K562 (cell line): ENCODE data around the gene SULT1C3. TPM values are rescaled to one million over a fixed set of nuclear protein-coding genes. Genes with fewer than 3 reads are reported as not detected.

Experiments used
- ATAC-seq: fragments of 200-7000 bp; cut with Tn5 transposase; 3 replicates; pipeline ENCODE4 v1.9.1; 2020; ENCODE audit warnings: moderate library complexity
- BruUV-seq: library from RNA; stranded (reverse); fragments of 400-500 nt; replicated peaks from 2 replicates; lab custom pipeline; 2021; lab: Mats Ljungman, UMichigan
- CTCF ChIA-PET: fragments of 300-600 bp; formaldehyde crosslinking; extraction: SDS; loops from one replicate; lab custom pipeline; 2021; ENCODE audit warnings: low intra/inter-chr PET ratio; lab: Yijun Ruan, JAX
- POLR2A ChIA-PET: fragments of 300-600, 350-650 bp; sonication (Branson Sonifier 250); formaldehyde crosslinking; extraction: SDS; loops from one replicate; lab custom pipeline; 2021; ENCODE audit warnings: antibody characterized with exemption, inconsistent platforms; lab: Yijun Ruan, JAX
- DNase-seq, 4 experiments: peaks; one replicate each; pipeline versions ENCODE4 v3.0.0 to v3.0.0-alpha.2; 2011 to 2018; ENCODE audit warnings: low spot score in 3 of 4, mixed read lengths in 3 of 4; ENCODE audit errors: extremely low read depth in 1 of 4
- FAIRE-seq: peaks from 2 replicates; lab custom pipeline; 2011; peaks lifted over from hg19 to GRCh38; lab: Jason Lieb, UNC
- H2AFZ ChIP-seq: 2 replicates; pipeline ENCODE4 v1.6.0; 2011; ENCODE audit warnings: low read depth, low read length, control low read depth, inconsistent platforms
- H3K27ac ChIP-seq: fragments of 200-600 bp; 3 replicates; pipeline ENCODE4 v1.8.0; 2011; ENCODE audit warnings: low read depth, mild to moderate bottlenecking, control low read depth, inconsistent platforms, low read length, moderate library complexity, mixed read lengths; ENCODE audit errors: extremely low read depth
- H3K27me3 ChIP-seq, 2 experiments: fragments of 300-600 bp in 1 of 2; 2 replicates in 1 of 2; 3 replicates in 1 of 2; pipeline versions ENCODE4 v1.6.0 to v1.8.0; 2011; ENCODE audit warnings: inconsistent platforms in 2 of 2, low read length in 2 of 2, mild to moderate bottlenecking in 1 of 2, mixed read lengths in 1 of 2, moderate library complexity in 1 of 2; ENCODE audit not compliant: control insufficient read depth in 2 of 2, insufficient read depth in 2 of 2
- H3K36me3 ChIP-seq: fragments of 300-600 bp; 3 replicates; pipeline ENCODE4 v1.8.0; 2011; ENCODE audit warnings: mild to moderate bottlenecking, low read length, inconsistent platforms; ENCODE audit not compliant: control insufficient read depth, insufficient read depth
- H3K4me1 ChIP-seq, 2 experiments: fragments of 200-600 bp in 1 of 2; replicated peaks in 1 of 2; 2 replicates in 1 of 2; 3 replicates in 1 of 2; pipeline versions ENCODE4 v1.5.1 to v1.8.0; 2011; ENCODE audit warnings: inconsistent platforms in 2 of 2, low read length in 2 of 2, mild to moderate bottlenecking in 1 of 2, mixed read lengths in 1 of 2, moderate library complexity in 1 of 2; ENCODE audit not compliant: control insufficient read depth in 2 of 2, insufficient read depth in 2 of 2
- H3K4me2 ChIP-seq: 2 replicates; pipeline ENCODE4 v1.6.1; 2011; ENCODE audit warnings: low read length, control low read depth, inconsistent platforms, mixed read lengths; ENCODE audit not compliant: insufficient read depth
- H3K4me3 ChIP-seq: fragments of 200-600 bp; sonication (generic), shearing (Covaris generic); 2 replicates; pipeline ENCODE4 v1.5.1; 2016; ENCODE audit warnings: control low read depth, inconsistent platforms
- H3K79me2 ChIP-seq: fragments of 200-600 bp; 3 replicates; pipeline ENCODE4 v1.8.0; 2011; ENCODE audit warnings: low read length, inconsistent platforms; ENCODE audit not compliant: control insufficient read depth, insufficient read depth
- H3K9ac ChIP-seq, 2 experiments: 2 replicates each; pipeline versions ENCODE4 v1.6.0 to v1.6.1; 2011; ENCODE audit warnings: low read depth in 2 of 2, low read length in 2 of 2, control low read depth in 1 of 2, inconsistent platforms in 1 of 2, mild to moderate bottlenecking in 1 of 2, mixed read lengths in 1 of 2; ENCODE audit not compliant: insufficient read depth in 1 of 2
- H3K9me1 ChIP-seq: one replicate; pipeline ENCODE4 v1.6.0; 2011; ENCODE audit warnings: inconsistent platforms, mild to moderate bottlenecking, low read length, moderate library complexity; ENCODE audit not compliant: control insufficient read depth, insufficient read depth
- H3K9me3 ChIP-seq: replicated peaks from 2 replicates; pipeline ENCODE4 v1.5.1; 2011; ENCODE audit warnings: low read depth, low read length, inconsistent platforms; ENCODE audit not compliant: control insufficient read depth, insufficient read depth
- H4K20me1 ChIP-seq: replicated peaks from 2 replicates; pipeline ENCODE4 v1.6.1; 2011; ENCODE audit warnings: low read length, inconsistent platforms, mixed read lengths; ENCODE audit not compliant: control insufficient read depth, insufficient read depth
- CBFA2T2 ChIP-seq: fragments of 450-650 bp; conservative IDR thresholded peaks from 2 replicates; pipeline ENCODE4 v1.6.1; 2017; ENCODE audit warnings: mild to moderate bottlenecking
- CBFA2T3 ChIP-seq: fragments of 450-650 bp; IDR thresholded peaks from 2 replicates; pipeline ENCODE4 v1.6.1; 2017
- HMG20B ChIP-seq: fragments of 250-450 bp; sonication (Bioruptor Pico); IDR thresholded peaks from 2 replicates; pipeline ENCODE4 v1.5.0; 2021; ENCODE audit warnings: mild to moderate bottlenecking
- HSF4 ChIP-seq: fragments of 250-450 bp; sonication (Bioruptor Pico); IDR thresholded peaks from 2 replicates; pipeline ENCODE4 v2.1.2; 2022; ENCODE audit warnings: mild to moderate bottlenecking, moderate library complexity, borderline replicate concordance
- IRF2 ChIP-seq: sonication (generic); formaldehyde crosslinking; IDR thresholded peaks from 2 replicates; pipeline ENCODE4 v1.8.1; 2022; ENCODE audit warnings: mild to moderate bottlenecking, missing genetic modification reagents
- MEIS2 ChIP-seq: fragments of 450-650 bp; IDR thresholded peaks from 2 replicates; pipeline ENCODE4 v1.6.1; 2014; ENCODE audit warnings: mild to moderate bottlenecking; ENCODE audit not compliant: partially characterized antibody
- MTA1 ChIP-seq: fragments of 450-650 bp; IDR thresholded peaks from 2 replicates; pipeline ENCODE4 v1.6.1; 2017; ENCODE audit warnings: borderline replicate concordance
- MYC ChIP-seq, 2 experiments: fragments of 250-450 bp in 1 of 2; sonication (Bioruptor Pico) in 1 of 2; IDR thresholded peaks; 2 replicates each; pipeline versions ENCODE4 v1.5.1 to v1.6.1; 2012 to 2021; ENCODE audit warnings: low read depth in 2 of 2, borderline replicate concordance in 1 of 2, improper control_type of control experiment in 1 of 2, low read length in 1 of 2, mild to moderate bottlenecking in 1 of 2, moderate library complexity in 1 of 2
- NBN ChIP-seq: fragments of 450-650 bp; IDR thresholded peaks from 2 replicates; pipeline ENCODE4 v1.6.1; 2016; ENCODE audit warnings: low read depth, mild to moderate bottlenecking
- NFIX ChIP-seq: fragments of 250-450 bp; sonication (Bioruptor Pico); IDR thresholded peaks from 2 replicates; pipeline ENCODE4 v1.4.0; 2020; ENCODE audit warnings: low read depth, mild to moderate bottlenecking, moderate library complexity
- RAD51 ChIP-seq: fragments of 450-650 bp; IDR thresholded peaks from 2 replicates; pipeline ENCODE4 v1.7.1; 2016; ENCODE audit warnings: low read depth, mild to moderate bottlenecking, borderline replicate concordance
- SMAD4 ChIP-seq: fragments of 250-450 bp; sonication (Bioruptor Pico); conservative IDR thresholded peaks from 2 replicates; pipeline ENCODE4 v1.8.0; 2021; ENCODE audit warnings: inconsistent platforms, mild to moderate bottlenecking, moderate library complexity
- SMARCA5 ChIP-seq: fragments of 450-650 bp; IDR thresholded peaks from 2 replicates; pipeline ENCODE4 v1.6.1; 2016
- SOX6 ChIP-seq: fragments of 450-650 bp; IDR thresholded peaks from 2 replicates; pipeline ENCODE4 v1.6.1; 2014; ENCODE audit warnings: mild to moderate bottlenecking
- TARDBP ChIP-seq: fragments of 450-650 bp; IDR thresholded peaks from 2 replicates; pipeline ENCODE4 v1.6.1; 2016
- THRA ChIP-seq: fragments of 450-650 bp; IDR thresholded peaks from 2 replicates; pipeline ENCODE4 v1.6.1; 2017; ENCODE audit warnings: mild to moderate bottlenecking, moderate library complexity
- ZFP30 ChIP-seq: fragments of 250-450 bp; sonication (Bioruptor Pico); IDR thresholded peaks from 2 replicates; pipeline ENCODE4 v1.8.0; 2022; ENCODE audit warnings: moderate library complexity, mild to moderate bottlenecking, inconsistent platforms, borderline replicate concordance
- ZFX ChIP-seq: sonication (generic); formaldehyde crosslinking; IDR thresholded peaks from 2 replicates; pipeline ENCODE4 v1.8.0; 2022; ENCODE audit warnings: mild to moderate bottlenecking, missing genetic modification reagents, moderate library complexity
- WGBS: fragments of 100-300 bp; shearing (Covaris generic); methylation state at CpG from one replicate; pipeline ENCODE4 v1.1.6; 2016; ENCODE audit warnings: low coverage, mixed read lengths; ENCODE audit not compliant: insufficient coverage; ENCODE audit errors: missing lambda C conversion rate; 5-methylcytosine and 5-hydroxymethylcytosine counted together
- in situ Hi-C: fragments of 300-500 bp; cut with MboI; formaldehyde crosslinking; loops from 4 replicates; pipeline ENCODE4 v1.15.0; 2018; ENCODE audit warnings: inconsistent platforms, mixed read lengths
- intact Hi-C: fragments of 100-400 bp; cut with micrococcal nuclease; formaldehyde crosslinking; loops from 2 replicates; pipeline ENCODE4 v1.14.2; 2022
- polyA plus RNA-seq, 8 experiments: library from polyadenylated mRNA; depleted of rRNA in 4 of 8; stranded (reverse) in 5 of 8; unstranded in 3 of 8; fragments of >200 nt; fragmentation: Nextera tagmentation in 2 of 8; fragmentation: Illumina TruSeq in 1 of 8; extraction: Ambion mirVana in 2 of 8; extraction: Trizol in 1 of 8; gene quantifications; 2 replicates each; pipeline versions ENCODE4 v1.2.1 to v1.2.3, GENCODE V29; 2011 to 2014; ENCODE audit warnings: inconsistent platforms in 1 of 8, missing spikeins in 1 of 8
- total RNA-seq, 7 experiments: library from RNA; depleted of rRNA in 6 of 7; stranded (reverse); fragments of >200 nt in 6 of 7; fragmentation: Illumina TruSeq in 2 of 7; extraction: Trizol in 2 of 7; gene quantifications; 2 replicates each; pipeline versions ENCODE4 v1.2.1 to v1.2.3, GENCODE V29; 2011 to 2021; ENCODE audit warnings: low replicate concordance in 1 of 7

SULT1C3 gene
- total and polyA plus RNA-seq, 9 of the 15 experiments (the other 6 are each of a cell fraction or from before 2014, with no cell fraction given) = not detected

- ChIA-PET POLR2A (no interaction called here), CTCF (no interaction called here)
- Histone ChIP-seq H3K9ac (no peak overlapping the region), H2AFZ (no peak overlapping the region), H3K36me3 (no peaks in the 10 kb centered on the region), H3K79me2 (no peaks in the 10 kb centered on the region), H3K27me3 (no peaks in the 10 kb centered on the region), H3K4me3 (no peak overlapping the region), H3K4me2 (no peak overlapping the region), H3K9me1 (no peaks in the 10 kb centered on the region), H3K27ac (no peak overlapping the region), H3K4me1 (no peaks in the 10 kb centered on the region), H4K20me1 (no peaks in the 10 kb centered on the region), H3K9me3 (no peaks in the 10 kb centered on the region)
- ATAC-seq (no peak), DNase-seq (peak in 1 of 4 experiments; percentile 3), FAIRE-seq (peak; percentile 65)
- in situ Hi-C loops (no loop called here), intact Hi-C loops (no loop called here)
- BruUV-seq = no TSS peak
- WGBS = 4% methylated on average over 6 of the region's 6 CpGs
- TF ChIP-seq CBFA2T3 (peak; percentile 18; the same call in 1 of the 2 replicates), ZFX (CRISPR knock-in tag) (no peak), TARDBP (no peak), MEIS2 (peak; percentile 17), CBFA2T2 (peak; percentile 9; the same call in 1 of the 2 replicates)
Measured at GRCh38 chr2:108236676-108237335, 3.0 kb upstream of the SULT1C3 start.

- Histone ChIP-seq H3K9me3 (no peaks in the 10 kb centered on the region), H3K36me3 (no peaks in the 10 kb centered on the region), H3K4me3 (no peak overlapping the region), H3K79me2 (no peaks in the 10 kb centered on the region), H3K27me3 (no peaks in the 10 kb centered on the region), H3K4me1 (no peaks in the 10 kb centered on the region), H4K20me1 (no peaks in the 10 kb centered on the region), H3K9ac (no peak overlapping the region), H3K4me2 (no peak overlapping the region), H3K9me1 (no peaks in the 10 kb centered on the region), H3K27ac (no peak overlapping the region), H2AFZ (no peak overlapping the region)
- ChIA-PET POLR2A (no interaction called here), CTCF (no interaction called here)
- in situ Hi-C loops = no loop called here
- DNase-seq (no peak), ATAC-seq (no peak), FAIRE-seq (no peak)
- intact Hi-C loops = no loop called here
- WGBS = 0% methylated on average over 5 of the region's 5 CpGs
- BruUV-seq = no TSS peak
- no peak for TF ChIP-seq HMG20B (CRISPR knock-in tag)
- TF ChIP-seq SOX6 = no peak
- TF ChIP-seq NFIX (CRISPR knock-in tag) = no peak
- TF ChIP-seq MYC (IDR thresholded peaks at IDR 0.05; ENCODE audit: low read depth, low read length) = no peak
- no peak for TF ChIP-seq MYC (CRISPR knock-in tag; IDR thresholded peaks at IDR 0.05; ENCODE audit: borderline replicate concordance, low read depth)
- TF ChIP-seq NBN = no peak
- TF ChIP-seq RAD51 = no peak
- TF ChIP-seq IRF2 (CRISPR knock-in tag) = no peak
- no peak for TF ChIP-seq THRA
- no peak for TF ChIP-seq MTA1
- no peak for TF ChIP-seq SMAD4 (CRISPR knock-in tag)
- TF ChIP-seq ZFP30 (CRISPR knock-in tag) = no peak
- no peak for TF ChIP-seq HSF4 (CRISPR knock-in tag)
- no peak for TF ChIP-seq SMARCA5
Measured at GRCh38 chr2:108240966-108241365, 1.2 kb downstream of the SULT1C3 start.
